ENCODE measurements around the gene CCDC149. TPM values are rescaled to one million over a fixed set of nuclear protein-coding genes. Genes with fewer than 3 reads are reported as not detected.

Gene CCDC149
- total and polyA plus RNA-seq, 2 of the 8 experiments (the other 6 are each of a cell fraction or from before 2014, with no cell fraction given): 2.2 to 5.6 TPM

DNA sequence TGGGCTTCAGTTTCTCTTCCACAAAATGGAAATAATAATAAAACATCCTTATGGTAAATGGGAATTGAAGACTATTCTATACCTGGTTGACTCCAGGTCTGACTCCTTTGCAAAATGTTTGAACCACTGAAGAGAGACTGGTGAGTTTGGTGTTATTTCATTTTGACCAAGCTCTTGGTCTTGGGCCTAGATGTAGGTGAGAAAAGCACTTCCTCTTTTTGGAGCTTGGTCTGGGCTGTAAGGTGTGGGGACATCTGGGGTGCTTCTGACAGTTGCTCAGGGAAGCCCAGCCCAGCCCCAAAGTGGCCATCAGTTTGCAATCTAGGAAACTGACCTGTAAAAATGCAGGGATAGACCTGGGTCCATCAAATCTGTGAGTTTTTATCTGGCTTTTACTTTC lies 144.2 kb downstream of the CCDC149 start (continued):
- no peak for TF ChIP-seq RNF2 (IDR thresholded peaks at IDR 0.05; ENCODE audit: borderline replicate concordance, low read depth, low read length, missing control alignments, poor library complexity, severe bottlenecking)
- no peak for TF ChIP-seq GTF2F1 (IDR thresholded peaks at IDR 0.05; ENCODE audit: borderline replicate concordance, low read depth, low read length)
- no peak for TF ChIP-seq SIN3A (conservative IDR thresholded peaks at IDR 0.05 in 1 of 2, IDR thresholded peaks at IDR 0.05 in 1 of 2; ENCODE audit: low read depth in 1 of 2, low read length in 2 of 2)
- TF ChIP-seq HDAC2 (IDR thresholded peaks at IDR 0.05; ENCODE audit: borderline replicate concordance in 1 of 2, low read depth in 2 of 2, low read length in 2 of 2): no peak
- no peak for TF ChIP-seq SIX5 (IDR thresholded peaks at IDR 0.05; ENCODE audit: low read depth, low read length)
- TF ChIP-seq CEBPB (IDR thresholded peaks at IDR 0.05; ENCODE audit: low read depth, low read length): no peak
- TF ChIP-seq, protein P1, sequence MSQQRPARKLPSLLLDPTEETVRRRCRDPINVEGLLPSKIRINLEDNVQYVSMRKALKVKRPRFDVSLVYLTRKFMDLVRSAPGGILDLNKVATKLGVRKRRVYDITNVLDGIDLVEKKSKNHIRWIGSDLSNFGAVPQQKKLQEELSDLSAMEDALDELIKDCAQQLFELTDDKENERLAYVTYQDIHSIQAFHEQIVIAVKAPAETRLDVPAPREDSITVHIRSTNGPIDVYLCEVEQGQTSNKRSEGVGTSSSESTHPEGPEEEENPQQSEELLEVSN (IDR thresholded peaks at IDR 0.05): no peak
